ENCODE data around the gene ZNF57.
"Not testable (repeated sequence)": the region's sequence is repeated elsewhere in the genome, so short reads cannot be mapped to it uniquely, and the experiment has no call there.

Gene ZNF57

DNA sequence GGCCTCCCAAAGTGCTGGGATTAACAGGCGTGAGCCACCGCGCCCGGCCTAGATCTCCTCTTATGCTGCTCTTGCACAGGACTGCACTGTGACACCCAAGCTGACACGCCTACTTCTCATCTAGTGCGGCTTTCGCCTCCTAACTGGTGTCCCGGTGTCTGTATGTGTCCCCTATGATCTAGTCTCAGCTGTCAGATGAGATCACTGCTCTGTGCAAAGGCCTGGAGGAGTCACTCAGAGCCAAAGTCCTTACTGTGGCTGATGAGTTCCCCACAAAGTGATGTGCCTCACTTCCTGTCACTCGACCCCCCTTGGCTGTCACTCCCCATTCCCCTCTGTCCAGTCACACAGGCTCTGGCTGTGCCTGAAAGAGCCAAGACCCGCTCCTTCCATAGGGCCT is 31.1 kb upstream of the ZNF57 start:
- Histone ChIP-seq H3K4me2 (ENCODE audit: low read length) (no peak overlapping the region), H3K36me3 (ENCODE audit: insufficient read depth, low read length) (peaks cover 10% of the 10 kb centered on the region), H3K27me3 (ENCODE audit: control insufficient read depth, insufficient read depth, low read length) (no peaks in the 10 kb centered on the region), H3K4me1 (ENCODE audit: control insufficient read depth, insufficient read depth, low read length) (peaks cover 4% of the 10 kb centered on the region), H3K9ac (ENCODE audit: low read depth, low read length) (no peak overlapping the region), H3K4me3 (ENCODE audit: low read length) (no peak overlapping the region), H3K9me3 (replicated peaks; ENCODE audit: low read length) (no peaks in the 10 kb centered on the region)

DNA sequence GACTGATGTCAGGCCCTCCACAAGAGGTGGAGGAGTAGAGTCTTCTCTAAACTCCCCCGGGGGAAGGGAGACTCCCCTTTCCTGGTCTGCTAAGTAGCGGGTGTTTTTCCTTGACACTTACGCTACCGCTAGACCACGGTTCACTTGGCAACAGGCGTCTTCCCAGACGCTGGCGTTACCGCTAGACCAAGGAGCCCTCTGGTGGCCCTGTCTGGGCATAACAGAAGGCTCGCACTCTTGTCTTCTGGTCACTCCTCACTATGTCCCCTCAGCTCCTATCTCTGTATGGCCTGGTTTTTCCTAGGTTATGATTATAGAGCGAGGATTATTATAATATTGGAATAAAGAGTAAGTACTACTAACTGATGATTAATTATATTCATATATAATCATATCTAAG is 28.6 kb upstream of the ZNF57 start:
- not testable (repeated sequence) for H3K27me3 ChIP-seq (ENCODE audit: control insufficient read depth, insufficient read depth, low read length); H3K9me3 ChIP-seq (replicated peaks; ENCODE audit: low read length); H3K4me3 ChIP-seq (ENCODE audit: low read length); H3K9ac ChIP-seq (ENCODE audit: low read depth, low read length); H3K4me2 ChIP-seq (ENCODE audit: low read length); H3K4me1 ChIP-seq (ENCODE audit: control insufficient read depth, insufficient read depth, low read length)
- peaks cover 28% of the 10 kb centered on the region for H3K36me3 ChIP-seq (ENCODE audit: insufficient read depth, low read length)

DNA sequence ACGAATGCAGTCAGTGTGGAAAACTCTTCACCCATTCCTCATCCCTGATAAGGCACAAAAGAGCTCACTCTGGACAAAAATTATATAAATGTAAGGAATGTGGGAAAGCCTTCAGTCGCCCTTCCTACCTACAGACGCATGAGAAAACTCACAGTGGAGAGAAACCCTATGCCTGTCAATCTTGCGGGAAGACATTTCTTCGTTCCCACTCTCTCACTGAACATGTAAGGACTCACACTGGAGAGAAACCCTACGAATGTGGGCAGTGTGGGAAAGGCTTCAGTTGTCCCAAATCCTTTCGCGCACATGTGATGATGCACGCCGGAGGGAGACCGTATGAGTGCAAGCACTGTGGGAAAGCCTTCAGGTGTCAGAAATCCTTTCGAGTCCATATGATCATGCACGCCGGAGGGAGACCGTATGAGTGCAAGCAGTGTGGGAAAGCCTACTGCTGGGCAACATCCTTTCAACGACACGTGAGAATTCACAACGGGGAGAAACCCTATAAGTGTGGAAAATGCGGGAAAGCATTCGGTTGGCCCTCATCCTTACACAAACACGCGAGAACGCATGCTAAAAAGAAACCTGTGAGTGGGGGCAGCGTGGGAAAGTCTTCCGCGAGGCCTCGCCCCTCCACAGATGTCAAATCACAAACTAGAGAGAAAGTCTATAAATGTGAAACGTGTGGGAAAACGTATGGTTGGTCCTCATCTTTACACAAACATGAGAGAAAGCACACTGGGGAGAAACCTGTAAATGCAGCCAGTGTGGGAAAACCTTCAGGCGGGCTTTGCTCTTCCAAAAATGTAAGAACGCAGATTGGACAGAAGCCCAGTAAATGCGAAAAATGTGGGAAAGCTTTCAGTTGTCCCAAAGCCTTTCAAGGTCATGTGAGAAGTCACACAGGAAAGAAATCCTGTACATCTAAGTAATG is 23.1 kb upstream of the ZNF57 start:
- Histone ChIP-seq H3K27me3 (ENCODE audit: control insufficient read depth, insufficient read depth, low read length) (no peaks in the 10 kb centered on the region), H3K9ac (ENCODE audit: low read depth, low read length) (no peak overlapping the region), H3K36me3 (ENCODE audit: insufficient read depth, low read length) (peaks cover 38% of the 10 kb centered on the region), H3K4me1 (ENCODE audit: control insufficient read depth, insufficient read depth, low read length) (no peaks in the 10 kb centered on the region), H3K4me3 (ENCODE audit: low read length) (no peak overlapping the region), H3K9me3 (replicated peaks; ENCODE audit: low read length) (peaks cover 18% of the 10 kb centered on the region), H3K4me2 (ENCODE audit: low read length) (no peak overlapping the region)

DNA sequence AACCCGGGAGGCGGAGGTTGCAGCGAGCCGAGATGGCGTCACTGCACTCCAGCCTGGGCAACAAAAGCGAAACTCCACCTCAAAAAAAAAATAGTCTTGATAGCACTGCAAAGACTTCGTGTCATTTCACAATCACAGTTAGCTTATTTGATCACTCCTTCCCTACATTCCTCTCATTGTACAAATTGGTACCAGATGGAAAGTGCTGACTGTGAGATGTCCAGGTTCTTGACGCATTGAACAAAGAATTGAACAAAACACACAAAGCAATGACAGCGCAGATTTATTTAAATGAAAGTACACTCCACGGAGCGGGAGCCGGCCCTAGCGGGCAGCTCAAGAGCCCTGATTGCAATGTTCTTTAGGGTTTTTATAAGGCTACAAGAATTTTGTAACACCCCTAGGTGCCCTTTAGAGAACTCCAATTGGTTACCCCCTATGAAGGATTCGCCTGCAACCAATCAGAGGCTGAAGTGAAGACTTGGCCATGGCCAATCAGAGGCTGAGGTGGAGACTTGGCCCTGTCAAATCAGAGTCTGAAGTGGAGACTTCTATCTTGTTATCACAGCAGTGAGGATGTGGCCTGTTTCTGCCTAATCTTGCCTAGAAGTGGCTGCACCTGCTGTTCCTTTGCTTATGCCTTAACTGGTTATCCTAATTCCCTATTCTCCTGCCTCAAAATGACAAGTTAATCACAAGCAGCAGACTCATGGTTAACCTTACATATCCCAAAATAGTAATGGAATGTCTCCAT is 16.9 kb upstream of the ZNF57 start:
- no peak overlapping the region for H3K4me2 ChIP-seq (ENCODE audit: low read length)
- no peak overlapping the region for H3K4me3 ChIP-seq (ENCODE audit: low read length)
- H3K36me3 ChIP-seq (ENCODE audit: insufficient read depth, low read length) = peaks cover 3% of the 10 kb centered on the region
- H3K9ac ChIP-seq (ENCODE audit: low read depth, low read length) = no peak overlapping the region
- H3K9me3 ChIP-seq (replicated peaks; ENCODE audit: low read length) = peaks cover 4% of the 10 kb centered on the region
- H3K27me3 ChIP-seq (ENCODE audit: control insufficient read depth, insufficient read depth, low read length) = no peaks in the 10 kb centered on the region
- H3K4me1 ChIP-seq (ENCODE audit: control insufficient read depth, insufficient read depth, low read length) = peaks cover 3% of the 10 kb centered on the region

DNA sequence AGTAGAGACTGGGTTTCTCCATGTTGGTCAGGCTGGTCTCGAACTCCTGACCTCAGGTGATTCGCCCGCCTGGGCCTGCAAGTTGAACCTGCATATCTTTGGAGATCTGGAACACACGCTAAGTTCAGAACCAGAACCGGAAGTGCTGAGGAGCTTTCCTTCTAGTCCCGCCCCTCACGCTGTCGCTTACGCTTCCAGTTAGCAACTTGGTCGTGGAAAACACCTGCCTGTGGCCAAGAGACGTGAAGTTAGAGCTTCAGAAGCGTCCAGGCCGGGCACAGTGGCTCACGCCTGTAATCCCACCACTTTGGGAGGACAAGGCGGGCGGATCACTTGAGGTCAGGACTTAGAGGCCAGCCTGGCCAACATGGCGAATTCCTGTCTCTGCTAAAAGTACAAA is 15.0 kb upstream of the ZNF57 start:
- Histone ChIP-seq H3K9me3 (replicated peaks; ENCODE audit: low read length) (no peaks in the 10 kb centered on the region), H3K36me3 (ENCODE audit: insufficient read depth, low read length) (no peaks in the 10 kb centered on the region), H3K4me3 (ENCODE audit: low read length) (no peak overlapping the region), H3K27me3 (ENCODE audit: control insufficient read depth, insufficient read depth, low read length) (no peaks in the 10 kb centered on the region), H3K4me1 (ENCODE audit: control insufficient read depth, insufficient read depth, low read length) (peaks cover 3% of the 10 kb centered on the region), H3K4me2 (ENCODE audit: low read length) (no peak overlapping the region), H3K9ac (ENCODE audit: low read depth, low read length) (no peak overlapping the region)

DNA sequence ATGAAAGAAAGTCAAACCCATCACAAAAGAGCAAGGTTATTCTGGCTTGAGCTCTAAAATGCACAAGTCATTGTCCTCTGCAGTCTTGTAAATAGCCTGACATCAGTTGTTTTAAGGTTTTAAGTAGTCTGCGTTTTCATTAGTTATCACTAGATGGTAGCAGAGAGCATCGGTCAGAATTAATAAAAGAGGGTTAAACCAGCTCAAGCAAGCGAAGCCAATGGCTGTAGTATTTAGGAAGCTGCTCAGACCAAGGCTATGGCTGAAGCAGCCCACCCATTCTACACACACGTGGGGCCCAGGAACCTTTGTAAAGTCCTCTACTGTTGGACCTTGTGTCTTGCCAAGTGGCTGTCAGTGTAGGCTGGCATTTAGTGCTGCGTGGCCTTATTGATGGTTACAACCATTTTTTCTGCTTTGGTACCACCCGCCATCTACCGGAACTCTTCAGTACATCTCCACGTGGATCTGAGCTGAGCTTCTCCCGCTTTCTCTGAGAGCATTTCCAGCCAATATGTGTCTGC is 13.3 kb upstream of the ZNF57 start:
- no peaks in the 10 kb centered on the region for H3K9me3 ChIP-seq (replicated peaks; ENCODE audit: low read length)
- no peaks in the 10 kb centered on the region for H3K36me3 ChIP-seq (ENCODE audit: insufficient read depth, low read length)
- peaks cover 3% of the 10 kb centered on the region for H3K4me1 ChIP-seq (ENCODE audit: control insufficient read depth, insufficient read depth, low read length)
- H3K9ac ChIP-seq (ENCODE audit: low read depth, low read length) = no peak overlapping the region
- H3K4me3 ChIP-seq (ENCODE audit: low read length) = peak overlapping the region; percentile 46
- H3K4me2 ChIP-seq (ENCODE audit: low read length) = peak overlapping the region; percentile 66
- H3K27me3 ChIP-seq (ENCODE audit: control insufficient read depth, insufficient read depth, low read length) = no peaks in the 10 kb centered on the region

DNA sequence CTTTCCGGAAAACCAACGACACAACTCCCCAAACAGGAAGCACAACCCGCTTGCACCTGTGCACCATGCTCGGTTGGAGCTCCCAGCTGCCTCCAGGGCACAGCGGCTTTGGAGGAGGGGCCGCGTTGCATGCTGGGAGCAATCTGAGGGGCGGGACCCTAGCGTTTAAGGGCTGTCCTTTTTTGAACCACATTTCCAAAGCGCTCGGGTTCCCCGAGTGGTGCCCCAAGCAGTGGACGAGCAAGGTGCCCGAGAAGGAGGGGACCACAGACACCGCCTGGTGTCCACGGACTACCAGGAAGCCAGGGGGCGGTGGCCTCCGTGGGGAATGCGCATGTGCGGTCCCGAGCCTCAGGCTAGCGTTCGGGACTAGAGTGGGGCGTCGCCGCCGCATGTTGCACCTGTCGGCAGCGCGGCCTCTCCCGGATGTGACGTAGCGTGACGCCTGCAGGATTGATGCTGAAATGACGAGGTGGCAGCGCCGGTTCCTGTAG is 11.9 kb upstream of the ZNF57 start:
- Histone ChIP-seq H3K4me3 (ENCODE audit: low read length) (no peak overlapping the region), H3K27me3 (ENCODE audit: control insufficient read depth, insufficient read depth, low read length) (no peaks in the 10 kb centered on the region), H3K9ac (ENCODE audit: low read depth, low read length) (no peak overlapping the region), H3K36me3 (ENCODE audit: insufficient read depth, low read length) (no peaks in the 10 kb centered on the region), H3K9me3 (replicated peaks; ENCODE audit: low read length) (no peaks in the 10 kb centered on the region), H3K4me2 (ENCODE audit: low read length) (peak overlapping the region; percentile 37), H3K4me1 (ENCODE audit: control insufficient read depth, insufficient read depth, low read length) (peaks cover 3% of the 10 kb centered on the region)

DNA sequence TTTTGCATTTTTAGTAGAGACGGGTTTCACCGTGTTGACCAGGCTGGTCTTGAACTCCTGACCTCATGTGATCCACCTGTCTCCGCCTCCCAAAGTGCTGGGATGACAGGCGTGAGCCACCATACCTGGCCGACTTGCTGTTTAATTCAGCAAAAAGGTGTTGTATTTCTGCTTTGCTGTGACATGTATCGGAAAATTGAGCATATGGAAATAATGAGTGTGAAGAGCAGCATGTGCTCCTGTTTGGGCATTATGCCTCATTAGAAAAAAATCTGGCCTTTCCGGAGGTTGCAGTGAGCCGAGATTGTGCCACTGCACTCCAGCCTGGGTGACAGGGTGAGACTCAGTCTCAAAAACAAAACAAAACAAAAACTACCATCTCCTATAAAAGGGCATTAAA is 10.2 kb upstream of the ZNF57 start:
- H3K4me1 ChIP-seq (ENCODE audit: control insufficient read depth, insufficient read depth, low read length); H3K9me3 ChIP-seq (replicated peaks; ENCODE audit: low read length); H3K4me3 ChIP-seq (ENCODE audit: low read length); H3K27me3 ChIP-seq (ENCODE audit: control insufficient read depth, insufficient read depth, low read length); H3K9ac ChIP-seq (ENCODE audit: low read depth, low read length); H3K4me2 ChIP-seq (ENCODE audit: low read length); H3K36me3 ChIP-seq (ENCODE audit: insufficient read depth, low read length): not testable (repeated sequence)

DNA sequence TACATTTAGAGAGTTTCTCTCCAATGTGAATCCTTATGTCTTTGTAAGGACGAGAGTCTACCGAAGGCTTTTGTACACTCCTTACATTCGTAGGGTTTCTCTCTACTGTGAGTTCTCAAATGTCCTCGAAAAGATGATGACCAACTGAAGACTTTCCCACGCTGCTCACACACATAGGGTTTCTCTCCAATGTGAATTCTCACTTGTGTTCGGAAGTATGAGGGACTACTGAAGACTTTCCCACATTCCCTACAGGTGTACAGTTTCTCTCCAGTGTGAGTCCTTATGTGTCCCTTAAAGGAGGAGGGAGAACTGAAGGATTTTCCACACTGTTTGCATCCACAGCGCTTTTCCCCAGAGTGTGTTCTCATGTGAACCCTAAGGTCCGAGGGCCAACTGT is 4.0 kb upstream of the ZNF57 start:
- H3K9ac ChIP-seq (ENCODE audit: low read depth, low read length) = no peak overlapping the region
- peaks cover 5% of the 10 kb centered on the region for H3K9me3 ChIP-seq (replicated peaks; ENCODE audit: low read length)
- no peaks in the 10 kb centered on the region for H3K27me3 ChIP-seq (ENCODE audit: control insufficient read depth, insufficient read depth, low read length)
- H3K4me3 ChIP-seq (ENCODE audit: low read length) = no peak overlapping the region
- H3K36me3 ChIP-seq (ENCODE audit: insufficient read depth, low read length) = no peaks in the 10 kb centered on the region
- H3K4me1 ChIP-seq (ENCODE audit: control insufficient read depth, insufficient read depth, low read length) = peaks cover 3% of the 10 kb centered on the region
- no peak overlapping the region for H3K4me2 ChIP-seq (ENCODE audit: low read length)

DNA sequence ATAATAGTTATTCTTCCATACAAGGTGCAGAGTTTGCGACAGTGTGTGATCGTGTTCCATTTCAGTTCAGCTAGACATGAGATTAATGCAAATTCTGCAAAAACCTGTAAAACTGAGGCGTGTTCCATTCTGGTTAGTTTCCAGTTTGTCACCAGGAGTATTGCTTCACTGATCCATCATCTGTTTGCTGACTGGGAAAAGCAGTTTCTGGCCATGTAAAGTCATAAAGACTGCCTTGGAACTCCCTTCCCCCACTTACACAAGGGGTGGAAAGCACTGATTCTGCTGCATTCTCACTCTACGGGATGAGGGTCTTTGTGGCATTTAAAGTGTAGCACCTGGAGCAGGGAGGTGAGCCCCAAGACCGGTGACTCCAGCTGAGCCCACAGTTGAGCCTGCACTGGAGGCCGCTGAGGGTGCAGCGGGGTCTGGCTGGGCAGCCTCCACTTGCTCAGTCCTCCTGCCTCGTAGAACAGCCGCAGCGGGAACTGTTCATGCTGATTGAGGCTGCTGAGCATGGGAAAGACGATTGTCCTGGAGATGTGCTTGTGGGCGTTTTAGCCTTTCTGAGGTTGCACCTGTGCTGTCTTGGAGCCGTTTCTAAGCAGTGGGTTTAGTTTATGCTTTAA is 2.0 kb downstream of the ZNF57 start:
- H3K4me3 ChIP-seq (ENCODE audit: low read length) = no peak overlapping the region
- no peaks in the 10 kb centered on the region for H3K36me3 ChIP-seq (ENCODE audit: insufficient read depth, low read length)
- H3K9me3 ChIP-seq (replicated peaks; ENCODE audit: low read length) = no peaks in the 10 kb centered on the region
- H3K4me1 ChIP-seq (ENCODE audit: control insufficient read depth, insufficient read depth, low read length) = peaks cover 3% of the 10 kb centered on the region
- no peak overlapping the region for H3K9ac ChIP-seq (ENCODE audit: low read depth, low read length)
- no peaks in the 10 kb centered on the region for H3K27me3 ChIP-seq (ENCODE audit: control insufficient read depth, insufficient read depth, low read length)
- H3K4me2 ChIP-seq (ENCODE audit: low read length) = no peak overlapping the region

DNA sequence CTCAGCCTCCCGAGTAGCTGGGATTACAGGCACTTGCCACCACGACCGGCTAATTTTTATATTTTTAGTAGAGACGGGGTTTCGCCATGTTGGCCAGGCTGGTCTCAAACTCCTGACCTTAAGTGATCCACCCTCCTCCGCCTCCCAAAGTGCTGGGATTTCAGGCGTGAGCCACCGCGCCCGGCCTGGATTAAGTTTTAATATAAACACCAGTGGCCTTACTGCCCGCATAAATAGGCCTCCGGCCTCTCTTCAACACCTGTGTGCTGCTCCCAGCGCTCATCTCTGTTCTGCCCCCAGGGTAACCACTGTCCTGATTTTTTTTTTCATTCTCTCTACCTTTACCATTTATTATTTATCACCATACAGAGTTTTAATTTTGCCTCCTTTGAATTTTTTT is 2.6 kb downstream of the ZNF57 start:
- not testable (repeated sequence) for H3K4me2 ChIP-seq (ENCODE audit: low read length); H3K27me3 ChIP-seq (ENCODE audit: control insufficient read depth, insufficient read depth, low read length); H3K36me3 ChIP-seq (ENCODE audit: insufficient read depth, low read length); H3K4me1 ChIP-seq (ENCODE audit: control insufficient read depth, insufficient read depth, low read length); H3K9ac ChIP-seq (ENCODE audit: low read depth, low read length); H3K4me3 ChIP-seq (ENCODE audit: low read length); H3K9me3 ChIP-seq (replicated peaks; ENCODE audit: low read length)
